ENCODE measurements around the gene ARL4D.
A peak's percentile ranks its signal among the peaks of the same experiment; 100 is the strongest.
"Not testable (repeated sequence)": the region's sequence is repeated elsewhere in the genome, so short reads cannot be mapped to it uniquely, and the experiment has no call there.

ARL4D gene, protein sequence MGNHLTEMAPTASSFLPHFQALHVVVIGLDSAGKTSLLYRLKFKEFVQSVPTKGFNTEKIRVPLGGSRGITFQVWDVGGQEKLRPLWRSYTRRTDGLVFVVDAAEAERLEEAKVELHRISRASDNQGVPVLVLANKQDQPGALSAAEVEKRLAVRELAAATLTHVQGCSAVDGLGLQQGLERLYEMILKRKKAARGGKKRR

GRCh38 chr17:43398724-43399595, at the start of gene ARL4D:
ARL4D (plus strand) TSS chr17:43398993; CDS start chr17:43399733, 740 bp downstream.
- peak; percentile 77 for DNase-seq (ENCODE audit: low spot score)

DNA sequence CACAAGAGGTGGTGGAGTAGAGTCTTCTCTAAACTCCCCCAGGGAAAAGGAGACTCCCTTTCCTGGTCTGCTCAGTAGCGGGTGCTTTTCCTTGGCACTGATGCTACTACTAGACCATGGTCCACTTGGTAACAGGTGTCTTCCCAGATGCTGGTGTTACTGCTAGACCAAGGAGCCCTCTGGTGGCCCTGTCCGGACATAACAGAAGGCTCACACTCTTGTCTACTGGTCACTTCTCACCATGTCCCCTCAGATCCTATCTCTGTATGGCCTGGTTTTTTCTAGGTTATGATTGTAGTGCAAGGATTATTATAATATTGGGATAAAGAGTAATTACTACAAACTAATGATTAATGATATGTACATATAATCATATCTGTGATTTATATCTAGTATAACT, 49.7 kb upstream of the ARL4D start:
- DNase-seq (ENCODE audit: low spot score) = no peak

- peak; percentile 60 for DNase-seq (ENCODE audit: low spot score)
These were observed 47.9 kb upstream of the ARL4D start for GRCh38 chr17:43350888-43351361.

- DNase-seq (ENCODE audit: low spot score) = peak; percentile 39
These were observed 47.1 kb upstream of the ARL4D start for GRCh38 chr17:43351691-43352090.

DNA sequence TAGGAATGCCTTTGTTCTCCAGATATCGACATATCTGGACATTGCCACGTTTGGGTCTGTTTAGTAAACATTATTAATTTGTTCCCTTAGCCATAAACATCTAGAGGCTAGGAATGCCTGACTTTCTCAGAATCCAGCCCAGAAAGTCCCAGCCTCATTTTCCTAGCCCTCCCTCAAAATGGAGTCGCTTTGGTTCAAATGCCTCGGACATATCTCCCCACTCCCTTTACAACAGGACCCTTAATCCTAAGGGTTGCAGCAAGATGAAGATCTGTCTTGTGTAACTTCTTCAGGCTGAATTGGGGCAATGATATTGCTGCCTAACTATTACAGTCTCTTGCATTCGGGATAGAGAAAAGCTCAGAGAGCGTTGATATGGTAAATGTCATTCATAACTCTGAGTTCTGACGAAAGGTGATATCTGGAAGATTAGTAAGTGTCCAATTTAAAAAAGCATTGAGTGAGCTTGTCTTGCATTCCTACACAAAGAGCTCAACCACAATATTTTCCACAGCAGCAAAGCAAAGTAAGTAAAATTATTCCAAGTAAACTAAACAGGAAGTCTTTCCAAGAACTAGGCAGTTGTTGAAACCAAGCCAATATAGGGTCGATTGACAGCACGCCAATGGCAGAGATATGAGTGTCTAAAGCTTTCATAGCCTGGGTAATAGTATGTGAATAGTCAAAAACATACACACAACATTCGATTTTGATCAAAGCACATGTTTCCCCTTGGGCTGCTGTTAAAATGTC, 46.0 kb upstream of the ARL4D start:
- DNase-seq (ENCODE audit: low spot score) = no peak

DNA sequence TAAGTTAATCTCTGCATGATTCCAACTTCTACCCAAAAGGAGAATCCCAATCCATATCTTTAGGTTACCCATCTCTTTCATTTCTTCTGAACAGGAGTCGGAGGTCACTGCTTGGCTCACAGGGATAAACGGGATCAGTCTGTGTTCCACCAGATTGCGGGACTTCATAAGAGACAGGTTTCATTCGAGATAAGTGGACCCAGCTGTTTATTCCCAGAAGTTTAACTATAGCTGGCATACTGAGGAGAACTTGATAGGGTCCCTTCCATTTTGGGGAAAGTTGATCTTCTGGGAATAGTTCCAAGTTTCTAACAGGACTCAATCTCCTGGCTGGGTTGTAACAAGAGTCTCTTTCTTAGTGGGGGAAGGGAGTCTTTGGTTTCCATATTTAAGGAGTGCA, 45.4 kb upstream of the ARL4D start:
- no peak for DNase-seq (ENCODE audit: low spot score)

- DNase-seq (ENCODE audit: low spot score) = no peak
These were observed 44.4 kb upstream of the ARL4D start for GRCh38 chr17:43354371-43354770.

- DNase-seq (ENCODE audit: low spot score) = no peak
These were observed 42.3 kb upstream of the ARL4D start for GRCh38 chr17:43356450-43356849.

- DNase-seq (ENCODE audit: low spot score) = no peak
These were observed 41.8 kb upstream of the ARL4D start for GRCh38 chr17:43356999-43357398.

DNA sequence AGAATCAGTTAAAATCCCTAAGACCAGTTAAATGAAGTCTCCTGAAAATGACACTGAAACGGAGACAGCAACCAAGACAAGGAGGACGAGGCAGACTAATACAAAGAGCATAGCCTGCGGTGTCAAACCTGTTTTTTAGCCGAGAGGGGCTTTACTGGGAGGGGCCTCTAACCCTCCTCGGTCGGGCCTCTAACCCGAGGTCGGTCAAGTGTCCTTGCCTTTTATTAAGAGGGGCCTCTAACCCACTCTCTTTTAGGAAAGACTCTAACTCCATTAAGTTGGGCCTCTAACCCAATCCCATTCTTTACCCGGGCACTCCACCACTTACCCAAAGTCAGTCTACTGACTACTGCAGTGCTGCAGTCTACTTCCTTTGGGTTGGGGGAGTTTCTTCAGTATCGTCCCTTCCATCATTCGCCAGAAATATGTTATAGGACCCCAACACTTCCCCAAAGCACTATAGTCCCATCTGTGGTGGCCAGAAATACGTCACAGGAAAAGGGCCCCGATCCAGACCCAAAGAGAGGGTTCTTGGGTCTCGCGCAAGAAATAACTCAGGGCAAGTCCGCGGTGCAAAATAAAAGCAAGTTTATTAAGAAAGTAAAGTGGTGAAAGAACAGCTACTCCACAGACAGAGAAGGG, 39.2 kb upstream of the ARL4D start:
- DNase-seq (ENCODE audit: low spot score) = no peak

GRCh38 chr17:43360376-43360738, 38.4 kb upstream of the ARL4D start:
- DNase-seq (ENCODE audit: low spot score) = peak; percentile 82

DNA sequence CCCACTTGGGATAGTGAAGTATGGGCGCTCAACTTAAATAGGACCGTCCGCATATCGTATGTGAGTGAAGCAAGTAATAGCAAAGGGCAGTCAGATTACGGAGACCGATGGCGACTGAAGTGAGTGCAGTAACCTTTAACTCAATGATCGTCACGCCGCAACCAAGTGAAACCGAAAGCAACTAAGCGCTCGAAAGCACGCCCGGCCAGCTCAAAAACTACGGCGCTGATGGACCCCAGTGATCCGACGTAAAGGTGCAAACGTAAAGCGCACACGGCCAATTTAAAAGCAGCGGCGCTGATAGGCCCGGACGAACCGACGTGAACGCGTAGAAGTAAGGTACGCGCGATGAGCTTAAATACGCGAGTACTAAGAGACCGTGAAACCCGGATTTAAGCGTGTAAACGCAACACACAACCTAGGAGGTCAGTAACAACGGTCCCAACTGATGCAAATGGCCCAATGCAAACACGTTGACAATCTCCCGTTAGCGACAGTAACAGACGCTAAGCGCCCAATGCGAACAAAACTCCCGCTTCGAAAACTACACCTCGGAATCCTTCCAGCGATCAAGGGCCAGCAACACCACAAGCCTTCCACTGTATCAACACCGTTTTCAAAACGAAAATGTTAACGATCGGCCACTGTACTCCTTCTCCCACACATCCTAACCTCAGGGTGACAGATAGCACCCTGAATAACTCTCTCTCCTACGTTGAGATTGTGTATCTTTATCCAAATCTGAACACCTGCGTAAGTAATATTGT, 37.9 kb upstream of the ARL4D start:
- DNase-seq (ENCODE audit: low spot score) = peak; percentile 90

- no peak for DNase-seq (ENCODE audit: low spot score)
These were observed 35.4 kb upstream of the ARL4D start for GRCh38 chr17:43363181-43363925.

DNA sequence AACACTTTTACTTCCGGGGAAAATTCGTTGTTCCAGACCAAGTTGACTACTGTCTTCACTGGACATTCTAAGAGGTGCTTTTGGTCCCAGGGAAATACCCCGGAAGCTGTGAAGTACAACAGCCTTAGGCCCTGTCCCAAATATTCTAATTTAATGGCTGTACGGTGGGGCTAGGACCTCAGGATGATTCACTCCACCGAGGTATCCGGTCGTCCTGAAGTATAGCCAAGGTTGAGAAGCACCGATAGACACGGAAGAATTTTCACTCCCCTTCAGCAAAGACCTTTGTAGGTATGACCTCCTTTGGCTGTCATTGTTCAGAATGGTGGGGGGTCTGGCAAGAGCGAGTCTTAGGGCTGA, 34.9 kb upstream of the ARL4D start:
- no peak for DNase-seq (ENCODE audit: low spot score)

DNA sequence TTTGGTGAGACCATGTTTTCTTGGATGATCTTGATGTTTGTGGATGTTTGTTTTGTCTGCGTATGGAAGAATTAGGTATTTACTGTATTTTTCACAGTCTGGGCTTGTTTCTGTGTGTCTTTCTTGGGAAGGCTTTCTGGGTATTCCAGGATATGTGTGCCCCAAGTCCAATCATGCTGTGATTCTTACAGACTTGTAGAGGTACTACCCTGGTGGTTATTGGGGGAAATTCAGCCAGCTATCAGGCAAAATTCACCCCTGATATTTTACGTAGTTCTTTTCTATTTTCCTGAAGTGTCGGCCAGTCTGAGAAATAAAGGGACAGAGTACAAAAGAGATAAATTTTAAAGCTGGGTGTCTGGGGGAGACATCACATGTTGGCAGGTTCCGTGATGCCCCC, 33.4 kb upstream of the ARL4D start:
- no peak for DNase-seq (ENCODE audit: low spot score)

GRCh38 chr17:43365921-43366320, 32.9 kb upstream of the ARL4D start:
- DNase-seq (ENCODE audit: low spot score) = not testable (repeated sequence)

DNA sequence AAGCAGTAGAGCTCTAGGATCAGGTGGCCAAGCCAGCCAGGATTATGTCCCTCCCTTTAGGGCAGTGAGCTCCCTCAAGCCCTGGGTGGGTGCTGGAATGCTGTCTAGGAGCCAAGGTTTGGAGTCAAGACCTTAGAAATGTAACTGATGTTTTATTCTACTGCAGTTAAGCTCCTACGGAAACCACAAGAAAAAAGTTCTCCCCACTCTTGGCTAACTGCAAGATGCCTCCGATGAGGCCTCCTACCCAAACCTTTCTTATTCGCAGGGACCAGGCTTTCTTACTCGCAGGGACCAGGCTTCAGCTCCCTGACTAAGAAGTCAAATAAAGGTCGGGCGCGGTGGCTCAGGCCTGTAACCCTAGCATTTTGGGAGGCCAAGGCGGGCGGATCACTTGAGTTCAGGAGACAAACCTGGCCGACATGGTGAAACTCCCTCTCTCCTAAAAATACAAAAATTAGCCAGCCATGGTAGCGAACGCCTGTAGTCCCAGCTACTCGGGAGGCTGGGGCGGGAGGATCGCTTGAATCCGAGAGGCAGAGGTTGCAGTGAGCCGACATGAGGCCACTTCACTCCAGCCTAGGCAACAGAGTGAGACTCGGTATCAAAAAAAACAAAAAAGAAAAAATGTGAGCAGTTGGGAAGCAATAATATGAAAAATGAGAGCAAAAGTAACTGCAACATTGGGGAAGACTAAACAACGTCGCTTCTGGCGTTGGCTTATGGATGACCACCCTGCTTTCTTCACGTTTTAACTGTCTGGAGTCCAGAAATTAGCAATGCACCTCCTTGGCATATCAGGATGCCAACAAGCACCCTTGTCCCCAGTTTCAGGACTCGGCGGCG, 31.7 kb upstream of the ARL4D start:
- no peak for DNase-seq (ENCODE audit: low spot score)

GRCh38 chr17:43367737-43368242, 31.0 kb upstream of the ARL4D start:
- peak; percentile 85 for DNase-seq (ENCODE audit: low spot score)

DNA sequence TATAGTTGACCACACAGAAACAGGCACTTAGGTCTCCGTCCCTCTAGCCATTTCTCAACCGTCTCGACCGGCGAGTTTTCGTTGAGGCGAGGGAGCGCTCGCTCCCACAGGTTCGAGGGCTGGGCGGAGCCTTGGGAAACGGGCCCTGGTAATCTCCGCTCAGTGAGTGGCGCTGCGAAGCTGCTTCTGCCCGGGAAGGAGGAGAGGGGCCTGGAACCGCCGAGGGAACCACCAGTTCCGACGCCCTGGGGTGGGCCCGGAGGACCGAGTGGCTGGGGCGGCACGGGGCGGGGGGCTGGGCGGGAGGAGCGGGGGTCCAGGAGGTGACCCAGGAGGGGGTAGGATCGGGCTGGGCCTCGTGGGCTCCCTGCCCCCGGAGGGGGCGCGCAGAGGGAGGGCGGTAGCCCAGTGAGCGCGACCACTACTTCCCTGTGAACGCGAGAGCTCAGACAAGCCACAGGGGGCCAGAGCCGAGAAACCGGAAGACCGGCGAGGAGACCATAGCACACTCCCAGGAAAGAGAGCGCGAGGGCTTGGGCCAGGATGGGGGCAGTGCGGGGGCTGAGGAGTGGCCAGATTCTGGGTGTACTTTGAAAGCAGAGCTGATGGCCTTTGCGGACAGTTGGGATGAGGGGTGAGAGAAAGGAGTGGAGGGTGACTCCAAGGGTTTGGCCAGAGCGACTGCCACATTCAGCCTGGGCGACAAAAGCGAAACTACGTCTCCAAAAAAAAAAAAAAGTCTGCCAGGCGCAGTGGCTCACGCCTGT, 29.9 kb upstream of the ARL4D start:
- DNase-seq (ENCODE audit: low spot score) = peak; percentile 71
